CD4-positive, alpha-beta memory T cell (primary cell): ENCODE results near the gene DHH. TPM values are rescaled to one million over a fixed set of nuclear protein-coding genes. Genes with fewer than 3 reads are reported as not detected.

Source experiments
- CTCF ChIA-PET: fragments of 350-600 bp; sonication (Branson Sonifier 250); formaldehyde crosslinking; loops from one replicate; lab custom pipeline; 2021; ENCODE audit warnings: inconsistent platforms; ENCODE audit not compliant: partially characterized antibody; lab: Charles Lee
- POLR2A ChIA-PET: fragments of 350-600 bp; sonication (Branson Sonifier 250); formaldehyde crosslinking; loops from one replicate; lab custom pipeline; 2021; ENCODE audit not compliant: partially characterized antibody; lab: Charles Lee
- DNase-seq, 5 donors: peaks; one replicate each; pipeline versions ENCODE4 v3.0.0 to v3.0.0-alpha.2; 2020 to 2022; ENCODE audit warnings: mixed read lengths in 1 of 5
- H3K27ac ChIP-seq: one replicate; pipeline ENCODE4 v1.7.0; 2013; ENCODE audit warnings: low read depth, low read length
- H3K27me3 ChIP-seq: 2 replicates; pipeline ENCODE4 v1.7.0; 2013; ENCODE audit warnings: mild to moderate bottlenecking, low read length, moderate library complexity; ENCODE audit not compliant: insufficient read depth
- H3K36me3 ChIP-seq: 2 replicates; pipeline ENCODE4 v1.7.0; 2013; ENCODE audit warnings: mild to moderate bottlenecking, low read length, moderate library complexity; ENCODE audit not compliant: insufficient read depth
- H3K4me1 ChIP-seq: 2 replicates; pipeline ENCODE4 v1.7.0; 2013; ENCODE audit warnings: mild to moderate bottlenecking, low read length, moderate library complexity; ENCODE audit not compliant: insufficient read depth
- H3K4me3 ChIP-seq, 2 donors: one replicate each; pipeline ENCODE4 v1.7.0; 2013; ENCODE audit warnings: low read length in 2 of 2, mild to moderate bottlenecking in 1 of 2
- H3K9me3 ChIP-seq, 2 donors: one replicate each; pipeline ENCODE4 v1.7.0; 2013; ENCODE audit warnings: low read length in 2 of 2, control low read depth in 1 of 2; ENCODE audit not compliant: control insufficient read depth in 1 of 2
- H3K27ac Mint-ChIP-seq, 7 donors: one replicate each; pipeline ENCODE4 v1.8.0; 2020 to 2021; ENCODE audit warnings: mixed read lengths in 7 of 7, mild to moderate bottlenecking in 6 of 7, inconsistent platforms in 3 of 7, moderate library complexity in 3 of 7
- H3K27me3 Mint-ChIP-seq, 2 donors: one replicate each; pipeline ENCODE4 v1.8.0; 2020 to 2021; ENCODE audit warnings: mixed read lengths in 2 of 2
- H3K36me3 Mint-ChIP-seq, 2 donors: one replicate each; pipeline ENCODE4 v1.8.0; 2020 to 2021; ENCODE audit warnings: mixed read lengths in 2 of 2, inconsistent platforms in 1 of 2, mild to moderate bottlenecking in 1 of 2
- H3K4me1 Mint-ChIP-seq, 4 donors: one replicate each; pipeline ENCODE4 v1.8.0; 2020 to 2021; ENCODE audit warnings: mixed read lengths in 4 of 4, mild to moderate bottlenecking in 1 of 4
- H3K4me3 Mint-ChIP-seq, 8 donors: one replicate each; pipeline ENCODE4 v1.8.0; 2020 to 2021; ENCODE audit warnings: mixed read lengths in 8 of 8, mild to moderate bottlenecking in 7 of 8, moderate library complexity in 6 of 8, inconsistent platforms in 3 of 8
- H3K9me3 Mint-ChIP-seq, 8 donors: one replicate each; pipeline ENCODE4 v1.8.0; 2020 to 2021; ENCODE audit warnings: mixed read lengths in 8 of 8, mild to moderate bottlenecking in 5 of 8, inconsistent platforms in 3 of 8, moderate library complexity in 1 of 8
- intact Hi-C: fragments of 100-400 bp; cut with micrococcal nuclease; formaldehyde crosslinking; loops from one replicate; pipeline ENCODE4 v1.15.1; 2023
- polyA plus RNA-seq, 2 donors: library from polyadenylated mRNA; unstranded; fragments of 300-500 nt; fragmentation: Illumina TruSeq; gene quantifications; one replicate each; pipeline ENCODE4 v1.2.3, GENCODE V29; 2021
- total RNA-seq, 2 experiments: library from RNA; stranded (reverse); gene quantifications; one replicate each; pipeline ENCODE4 v1.2.3, GENCODE V29; 2021

Gene DHH
- total and polyA plus RNA-seq, 4 experiments from 2014 or later = 0.35 to 0.44 TPM; not detected in 2

DNA sequence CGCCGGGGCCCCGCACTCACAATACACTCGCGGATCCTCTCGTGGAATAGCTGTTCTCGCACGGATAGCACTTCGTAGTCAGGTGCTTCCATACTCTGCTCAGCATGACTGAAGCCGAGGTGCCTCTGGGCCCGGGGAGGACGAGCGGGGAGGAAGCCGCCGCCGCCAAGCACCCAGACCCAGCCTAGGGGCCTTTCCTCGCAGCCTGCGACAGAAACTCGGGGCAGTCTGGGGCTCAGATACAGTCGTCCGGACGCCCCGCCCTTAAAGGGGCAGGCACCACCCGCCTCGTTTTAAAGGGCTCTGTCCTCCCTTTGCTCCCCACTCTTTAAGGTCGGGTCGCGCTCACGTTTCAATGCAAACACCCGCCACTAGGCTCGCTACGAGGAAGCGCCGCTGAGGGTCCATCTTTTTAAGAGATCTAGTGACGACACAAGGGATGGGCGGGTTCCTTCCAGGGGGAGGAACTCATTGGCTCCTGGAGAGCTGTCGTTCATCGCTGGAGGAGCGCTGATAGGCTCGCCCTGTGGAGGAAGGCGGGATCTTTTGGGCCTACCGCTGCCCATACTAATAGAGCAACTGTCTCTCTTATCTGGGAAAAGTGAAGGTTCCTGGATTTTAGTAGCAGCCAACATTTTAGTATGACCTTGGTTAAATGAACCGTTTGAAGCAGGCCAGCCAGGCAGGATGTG, 16.0 kb upstream of the DHH start, which contains the start of gene LMBR1L:
TSS of gene LMBR1L (minus strand) at position 384 of the 692 bp plus-strand sequence. CDS start at position 92, 292 bp downstream.
- intact Hi-C loops = loop anchor here (1.0 kb wide), 6 partner anchors 12 to 155 kb away; partner anchors contain the start of gene TUBA1C

DNA sequence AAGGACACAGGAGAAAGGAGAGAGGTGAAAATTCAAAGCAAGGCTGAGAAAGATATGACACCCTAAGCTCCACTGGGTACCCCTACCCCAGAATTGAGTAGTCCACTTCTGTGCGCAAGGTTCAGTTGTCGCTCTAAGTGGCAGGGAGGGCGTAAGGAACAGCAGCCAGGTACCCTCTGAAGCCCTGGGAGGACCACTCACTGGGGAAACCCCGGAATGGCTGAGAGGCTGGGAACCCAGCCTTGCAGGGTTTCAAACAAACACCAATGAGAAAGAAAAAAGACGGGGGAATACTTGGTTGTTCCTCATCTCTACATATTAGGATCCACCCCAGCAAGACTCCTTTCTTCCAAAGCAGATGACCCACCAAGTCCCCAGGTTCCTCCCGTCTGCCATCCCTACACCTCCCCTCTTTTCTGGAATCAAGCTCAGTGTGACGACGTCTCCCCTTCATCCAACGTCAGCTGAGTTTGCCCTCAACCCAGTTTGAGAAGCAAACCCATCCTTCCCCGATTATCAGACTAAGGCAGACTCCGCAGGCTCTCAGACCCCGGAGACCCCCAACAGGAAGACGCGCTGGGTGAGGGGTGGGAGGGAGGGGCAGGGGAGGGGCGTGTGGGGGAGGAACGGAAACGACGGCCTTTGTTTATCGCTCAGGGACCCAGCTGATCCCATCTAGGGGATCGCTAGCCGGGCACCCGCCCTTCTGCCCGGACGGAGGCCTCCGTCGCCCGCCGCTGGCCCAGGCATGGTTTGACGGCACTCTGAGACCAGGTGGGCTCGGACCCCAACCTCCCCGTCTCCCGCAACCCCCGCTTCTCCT, 15.3 kb upstream of the DHH start:
- peaks cover 9 to 34% of the 10 kb centered on the region in 2 donors for H3K36me3 Mint-ChIP-seq
- no peaks in the 10 kb centered on the region for H3K27me3 Mint-ChIP-seq
- intact Hi-C loops = loop anchor here (1.0 kb wide), 6 partner anchors 12 to 155 kb away; partner anchors contain the start of gene TUBA1C
- CTCF ChIA-PET = interaction anchor here (0.6 to 9.2 kb wide), 10 partner anchors 10 to 535 kb away, joined by 3 to 85 read pairs (median 7); partner anchors contain the start of genes DHH, TUBA1A and TUBA1B
- H3K4me3 Mint-ChIP-seq = peak overlapping the region; percentile 91 to 99 (median 98)
- peak overlapping the region; percentile 94 to 99 (median 98) for H3K27ac Mint-ChIP-seq
- Histone ChIP-seq H3K36me3 (peaks cover 19% of the 10 kb centered on the region), H3K27ac (peak overlapping the region; percentile 88), H3K9me3 (no peaks in the 10 kb centered on the region), H3K4me3 (peak overlapping the region; percentile 73 to 92), H3K27me3 (no peaks in the 10 kb centered on the region), H3K4me1 (peaks cover 22% of the 10 kb centered on the region)
- peak in 1 of 5 donors; percentile 24 for DNase-seq
- H3K9me3 Mint-ChIP-seq = no peaks in the 10 kb centered on the region
- H3K4me1 Mint-ChIP-seq = peaks cover 25 to 48% (median 35%) of the 10 kb centered on the region in 4 donors
- POLR2A ChIA-PET = interaction anchor here (0.6 to 8.3 kb wide), 23 partner anchors 9 to 258 kb away, joined by 3 to 189 read pairs (median 6); partner anchors contain the start of genes DDX23, DHH, RHEBL1 and TUBA1A

More for the DNA sequence above, 16.0 kb upstream of the DHH start, which contains the start of gene LMBR1L:
- H3K27ac Mint-ChIP-seq = peak within 1 kb of the TSS; percentile 94 to 99 (median 98)
- Histone ChIP-seq H3K27ac (peak within 1 kb of the TSS; percentile 88), H3K9me3 (no peaks in the 10 kb centered on the region), H3K4me1 (peaks cover 22% of the 10 kb centered on the region), H3K36me3 (peaks cover 12% of the 10 kb centered on the region), H3K4me3 (peak within 1 kb of the TSS; percentile 73 to 92), H3K27me3 (no peaks in the 10 kb centered on the region)
- no peaks in the 10 kb centered on the region for H3K27me3 Mint-ChIP-seq
- ChIA-PET POLR2A (interaction anchor here (0.5 to 8.3 kb wide), 22 partner anchors 9 to 259 kb away, joined by 3 to 189 read pairs (median 6); partner anchors contain the start of genes DDX23, DHH, KMT2D and RHEBL1), CTCF (interaction anchor here (0.9 to 9.2 kb wide), 12 partner anchors 8 to 79 kb away, joined by 3 to 85 read pairs (median 6); partner anchors contain the start of genes DHH, TUBA1A and TUBA1B)
- H3K4me1 Mint-ChIP-seq = peaks cover 25 to 48% (median 35%) of the 10 kb centered on the region in 4 donors
- no peaks in the 10 kb centered on the region for H3K9me3 Mint-ChIP-seq
- DNase-seq = peak; percentile 94 to 99 (median 97)
- peaks cover 9 to 28% of the 10 kb centered on the region in 2 donors for H3K36me3 Mint-ChIP-seq
- peak within 1 kb of the TSS; percentile 91 to 99 (median 98) for H3K4me3 Mint-ChIP-seq

DNA sequence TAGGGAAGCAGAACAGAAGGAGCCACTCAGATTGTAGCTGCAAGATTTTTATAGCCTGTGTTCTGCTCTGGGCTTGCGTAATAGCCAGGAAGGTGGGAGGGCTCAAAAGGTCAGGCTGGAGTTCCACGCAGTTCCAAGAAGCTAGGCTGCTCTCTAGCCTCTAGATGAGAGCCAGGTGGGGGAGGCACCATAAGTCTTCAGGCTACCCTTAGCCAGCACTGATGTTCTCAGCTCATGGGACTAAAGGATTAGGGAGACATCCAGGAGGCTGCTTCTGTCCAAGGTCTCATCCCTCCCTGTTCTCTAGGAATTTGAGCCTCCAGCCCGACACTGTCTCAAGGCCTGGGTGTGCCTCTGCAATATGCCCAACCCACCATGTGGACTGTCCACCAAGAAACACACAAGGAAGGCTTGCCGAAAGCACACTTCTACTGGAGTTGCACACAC, 14.4 kb upstream of the DHH start:
- Histone ChIP-seq H3K36me3 (peaks cover 27% of the 10 kb centered on the region), H3K27me3 (no peaks in the 10 kb centered on the region), H3K9me3 (no peaks in the 10 kb centered on the region), H3K4me3 (peak overlapping the region in 1 of 2 donors; percentile 92), H3K27ac (peak overlapping the region; percentile 88), H3K4me1 (peaks cover 22% of the 10 kb centered on the region)
- ChIA-PET POLR2A (interaction anchor here (0.7 to 8.3 kb wide), 11 partner anchors 11 to 80 kb away, joined by 3 to 189 read pairs (median 7); partner anchors contain the start of genes RHEBL1, TUBA1A and TUBA1B), CTCF (interaction anchor here (0.6 to 9.2 kb wide), 7 partner anchors 10 to 536 kb away, joined by 3 to 85 read pairs (median 8); partner anchors contain the start of genes TUBA1A and TUBA1B)
- no peaks in the 10 kb centered on the region for H3K27me3 Mint-ChIP-seq
- DNase-seq = no peak
- H3K4me1 Mint-ChIP-seq = peaks cover 27 to 48% (median 36%) of the 10 kb centered on the region in 4 donors
- peaks cover 16 to 39% of the 10 kb centered on the region in 2 donors for H3K36me3 Mint-ChIP-seq
- H3K9me3 Mint-ChIP-seq = no peaks in the 10 kb centered on the region
- peak overlapping the region; percentile 87 to 99 (median 96) for H3K27ac Mint-ChIP-seq
- H3K4me3 Mint-ChIP-seq = peak overlapping the region; percentile 91 to 99 (median 98)
- intact Hi-C loops = no loop called here

- Histone ChIP-seq H3K9me3 (no peaks in the 10 kb centered on the region), H3K4me3 (no peak overlapping the region), H3K27me3 (no peaks in the 10 kb centered on the region), H3K27ac (no peak overlapping the region), H3K4me1 (peaks cover 15% of the 10 kb centered on the region), H3K36me3 (peaks cover 58% of the 10 kb centered on the region)
- H3K27ac Mint-ChIP-seq = no peak overlapping the region
- no peaks in the 10 kb centered on the region for H3K27me3 Mint-ChIP-seq
- peaks cover 20 to 40% (median 31%) of the 10 kb centered on the region in 4 donors for H3K4me1 Mint-ChIP-seq
- ChIA-PET CTCF (interaction anchor here (1.0 to 9.2 kb wide), 10 partner anchors 7 to 129 kb away, joined by 3 to 85 read pairs (median 4); partner anchors contain the start of genes DHH, RHEBL1 and TUBA1B), POLR2A (interaction anchor here (0.6 to 8.3 kb wide), 5 partner anchors 8 to 26 kb away, joined by 3 to 189 read pairs (median 5); partner anchors contain the start of gene TUBA1B)
- intact Hi-C loops = no loop called here
- H3K4me3 Mint-ChIP-seq = peak overlapping the region in 1 of 8 donors; percentile 25
- peaks cover 43 to 70% of the 10 kb centered on the region in 2 donors for H3K36me3 Mint-ChIP-seq
- no peaks in the 10 kb centered on the region for H3K9me3 Mint-ChIP-seq
- DNase-seq = no peak
These were observed 11.0 kb upstream of the DHH start for GRCh38 chr12:49105504-49106084.

- H3K36me3 Mint-ChIP-seq = peaks cover 49 to 72% of the 10 kb centered on the region in 2 donors
- Histone ChIP-seq H3K36me3 (peaks cover 65% of the 10 kb centered on the region), H3K9me3 (no peaks in the 10 kb centered on the region), H3K4me1 (peaks cover 14% of the 10 kb centered on the region), H3K4me3 (no peak overlapping the region), H3K27me3 (no peaks in the 10 kb centered on the region), H3K27ac (no peak overlapping the region)
- DNase-seq = no peak
- H3K27ac Mint-ChIP-seq = peak overlapping the region in 1 of 7 donors; percentile 57
- CTCF ChIA-PET = interaction anchor here (0.9 to 8.7 kb wide), 9 partner anchors 10 to 130 kb away, joined by 3 to 70 read pairs (median 5); partner anchors contain the start of genes DHH and TUBA1B
- no peaks in the 10 kb centered on the region for H3K27me3 Mint-ChIP-seq
- intact Hi-C loops = no loop called here
- no peaks in the 10 kb centered on the region for H3K9me3 Mint-ChIP-seq
- no peak overlapping the region for H3K4me3 Mint-ChIP-seq
- H3K4me1 Mint-ChIP-seq = peaks cover 18 to 33% (median 28%) of the 10 kb centered on the region in 4 donors
- POLR2A ChIA-PET = interaction anchor here (1.0 to 8.3 kb wide), 3 partner anchors 16 to 26 kb away, joined by 3 to 189 read pairs (median 3); partner anchors contain the start of gene TUBA1B
These were observed 10.2 kb upstream of the DHH start for GRCh38 chr12:49104822-49105221.

DNA sequence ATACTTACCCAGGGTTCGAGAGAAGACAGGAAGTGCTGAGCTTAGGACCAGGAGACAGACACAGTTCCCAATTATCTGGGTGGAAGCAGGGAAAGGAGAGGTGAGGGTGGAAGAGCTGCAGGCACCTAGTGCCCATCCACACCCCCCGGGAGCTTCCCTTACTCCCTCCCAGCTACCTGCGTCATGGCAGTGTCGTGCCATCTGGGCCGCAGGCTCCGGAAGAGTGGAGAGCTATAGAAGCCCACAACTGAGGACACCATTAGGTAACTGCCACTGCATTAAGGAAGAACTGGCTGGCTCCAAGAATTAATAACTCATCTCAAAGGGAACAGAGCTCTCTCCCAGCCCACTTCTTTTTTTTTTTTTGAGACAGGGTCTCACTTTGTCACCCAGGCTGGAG, 5.8 kb upstream of the DHH start:
- H3K36me3 Mint-ChIP-seq = peaks cover 59 to 79% of the 10 kb centered on the region in 2 donors
- no peaks in the 10 kb centered on the region for H3K9me3 Mint-ChIP-seq
- H3K4me3 ChIP-seq = no peak overlapping the region
- intact Hi-C loops = no loop called here
- no peak overlapping the region for H3K27ac Mint-ChIP-seq
- no peak for DNase-seq
- peaks cover 61% of the 10 kb centered on the region for H3K36me3 ChIP-seq
- no peaks in the 10 kb centered on the region for H3K4me1 ChIP-seq
- no peaks in the 10 kb centered on the region for H3K9me3 ChIP-seq
- H3K27me3 ChIP-seq = no peaks in the 10 kb centered on the region
- ChIA-PET POLR2A (interaction anchor here (1.3 to 4.0 kb wide), 4 partner anchors 10 to 88 kb away, joined by 3 to 29 read pairs (median 16); partner anchors contain the start of genes LMBR1L, TUBA1A and TUBA1B), CTCF (interaction anchor here (0.9 to 11.5 kb wide), 14 partner anchors 8 to 133 kb away, joined by 3 to 221 read pairs (median 5); partner anchors contain the start of genes LMBR1L, RHEBL1 and TUBA1B)
- H3K27ac ChIP-seq = no peak overlapping the region
- peaks cover under 1 to 6% (median 3%) of the 10 kb centered on the region in 4 donors for H3K4me1 Mint-ChIP-seq
- H3K27me3 Mint-ChIP-seq = peaks cover 0 to 3% of the 10 kb centered on the region in 2 donors
- H3K4me3 Mint-ChIP-seq = no peak overlapping the region
